Stimulated activated CD4-positive, alpha-beta T cell treated with anti-CD3 and anti-CD28 coated beads, Interleukin-1b, Interleukin-23, amount 100 ng/mL, for 48 hours (primary cell): ENCODE data around the gene PKD2.

Experiments
- DNase-seq: peaks from one replicate; pipeline ENCODE4 v3.0.0-alpha.2; 2020

PKD2 gene

GRCh38 chr4:88028946-88029345, 21.5 kb downstream of the PKD2 start:
- DNase-seq: no peak

GRCh38 chr4:88029556-88029955, 22.1 kb downstream of the PKD2 start:
- DNase-seq: no peak

DNA sequence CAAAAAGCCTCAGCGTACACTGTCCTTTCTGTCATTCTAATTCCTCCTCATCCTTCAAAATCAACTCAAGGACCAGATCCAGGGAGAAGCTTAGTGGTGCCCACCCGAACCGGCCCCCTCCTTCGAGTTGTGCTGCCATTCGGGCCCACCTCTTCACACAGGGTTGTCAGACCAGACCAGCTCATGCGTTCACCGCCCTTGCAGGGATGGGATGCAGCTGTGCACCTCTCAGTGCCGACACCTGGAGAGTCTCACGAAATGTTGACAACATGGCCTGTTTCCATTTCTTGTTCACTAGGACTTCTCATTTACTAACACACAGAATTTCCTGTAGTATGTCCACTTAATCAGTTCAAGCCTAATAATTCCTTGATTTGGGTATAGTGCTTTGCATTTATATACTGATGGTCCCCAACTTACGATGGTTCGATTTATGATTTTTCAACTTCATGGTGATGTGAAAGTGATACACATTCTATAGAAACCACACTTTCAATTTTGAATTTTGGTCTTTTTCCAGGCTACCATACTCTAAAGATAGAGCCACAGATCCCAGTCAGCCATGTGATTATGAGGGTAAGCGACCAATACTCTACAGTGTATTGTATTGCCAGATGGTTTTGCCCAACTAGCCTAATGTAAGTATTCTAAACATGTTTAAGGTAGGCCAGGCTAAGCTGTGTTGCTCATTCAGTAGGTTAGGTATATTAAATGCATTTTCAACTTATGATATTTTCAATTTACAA, 23.3 kb downstream of the PKD2 start:
- DNase-seq: no peak

DNA sequence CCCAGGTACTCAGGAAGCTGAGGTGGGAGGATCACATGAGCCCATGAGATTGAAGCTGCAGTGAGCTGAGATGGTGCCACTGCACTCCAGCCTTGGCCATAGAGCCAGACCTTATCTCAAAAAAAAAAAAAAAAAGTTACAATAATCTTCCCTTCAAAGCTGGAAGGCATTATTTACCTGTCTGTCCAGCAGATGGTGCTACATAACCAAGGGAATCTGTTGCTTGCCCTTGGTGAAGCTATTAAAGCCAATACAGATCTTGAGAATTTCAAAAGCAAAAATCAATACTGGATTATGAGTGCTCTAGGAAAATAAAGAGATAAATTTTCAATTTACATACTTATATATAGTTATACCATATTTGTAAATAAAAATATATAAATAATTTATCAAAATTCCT, 25.9 kb downstream of the PKD2 start:
- no peak for DNase-seq

DNA sequence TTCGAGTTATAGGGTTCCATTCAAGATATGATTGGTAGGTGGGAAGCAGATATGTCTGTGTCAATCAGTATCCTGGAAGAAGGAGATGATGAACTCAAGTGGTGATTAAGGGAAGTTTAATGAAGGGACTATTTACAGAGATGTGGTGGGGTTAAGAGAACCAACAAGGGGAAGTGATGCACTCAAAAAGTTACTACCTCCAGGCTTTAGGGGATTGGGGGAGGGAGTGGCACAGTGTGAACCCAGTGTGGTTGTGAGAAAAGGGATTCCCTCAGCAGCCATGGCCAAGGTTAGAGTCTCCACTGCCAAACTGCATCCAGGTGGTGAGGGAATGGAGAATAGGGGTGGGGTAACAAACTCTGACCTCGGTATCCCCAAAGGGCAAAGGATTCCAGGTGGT, 27.9 kb downstream of the PKD2 start:
- no peak for DNase-seq

GRCh38 chr4:88037447-88037846, 30.0 kb downstream of the PKD2 start:
- DNase-seq: no peak

DNA sequence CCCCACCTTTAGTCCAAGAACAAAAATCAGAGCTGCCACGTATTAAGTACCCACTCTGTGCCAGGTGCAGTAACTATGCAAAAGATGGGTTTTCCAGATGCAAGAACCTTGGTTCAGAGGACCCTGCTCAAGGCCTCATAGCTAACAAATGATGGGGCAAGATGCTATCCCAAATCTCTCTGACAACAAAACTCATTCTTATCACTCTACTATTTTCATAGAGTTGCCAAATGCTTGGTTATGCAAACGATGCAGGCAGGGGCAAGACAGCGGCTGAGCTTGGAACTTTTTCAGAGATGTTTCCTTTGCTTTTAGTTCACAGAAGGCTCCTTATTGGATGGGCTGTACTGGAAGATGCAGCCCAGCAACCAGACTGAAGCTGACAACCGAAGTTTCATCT, 30.5 kb downstream of the PKD2 start:
- no peak for DNase-seq

- DNase-seq: no peak
Observed at GRCh38 chr4:88040707-88041106, 33.3 kb downstream of the PKD2 start.

DNA sequence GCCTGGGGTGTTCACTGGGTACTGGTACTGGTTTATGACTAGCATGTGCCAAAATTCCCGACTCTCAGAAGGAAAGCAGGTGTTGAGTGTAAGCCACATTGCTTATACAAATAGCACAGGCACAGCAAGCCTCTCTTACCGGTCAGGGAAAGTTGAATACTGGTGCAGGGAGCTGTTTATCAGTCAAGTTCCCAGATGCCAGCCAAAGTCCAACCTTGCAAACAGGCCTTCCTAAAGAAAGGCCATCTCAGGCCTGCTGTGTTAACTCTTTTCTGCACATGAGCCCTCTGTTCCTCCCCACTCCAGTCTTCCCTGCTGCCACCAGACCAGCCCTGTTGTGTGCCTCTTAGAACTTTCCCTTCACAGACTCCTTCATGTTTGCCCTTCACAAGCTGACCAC, 34.2 kb downstream of the PKD2 start:
- no peak for DNase-seq

DNA sequence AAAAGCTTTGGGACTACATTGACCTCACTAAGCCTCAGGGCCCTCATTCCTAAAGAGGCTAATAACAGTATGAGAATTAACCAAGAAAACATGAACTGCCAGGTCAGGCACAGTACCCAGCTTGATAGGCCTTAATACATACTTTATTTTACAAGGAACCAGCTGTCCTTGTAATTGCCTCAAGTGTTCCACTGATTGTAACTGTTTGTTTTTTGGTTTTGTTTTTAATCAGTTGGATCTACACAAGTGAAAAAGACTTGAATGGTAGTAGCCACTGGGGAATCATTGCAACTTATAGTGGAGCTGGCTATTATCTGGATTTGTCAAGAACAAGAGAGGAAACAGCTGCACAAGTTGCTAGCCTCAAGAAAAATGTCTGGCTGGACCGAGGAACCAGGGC, 35.6 kb downstream of the PKD2 start:
- DNase-seq: no peak

GRCh38 chr4:88043586-88044340, 36.3 kb downstream of the PKD2 start:
- no peak for DNase-seq

DNA sequence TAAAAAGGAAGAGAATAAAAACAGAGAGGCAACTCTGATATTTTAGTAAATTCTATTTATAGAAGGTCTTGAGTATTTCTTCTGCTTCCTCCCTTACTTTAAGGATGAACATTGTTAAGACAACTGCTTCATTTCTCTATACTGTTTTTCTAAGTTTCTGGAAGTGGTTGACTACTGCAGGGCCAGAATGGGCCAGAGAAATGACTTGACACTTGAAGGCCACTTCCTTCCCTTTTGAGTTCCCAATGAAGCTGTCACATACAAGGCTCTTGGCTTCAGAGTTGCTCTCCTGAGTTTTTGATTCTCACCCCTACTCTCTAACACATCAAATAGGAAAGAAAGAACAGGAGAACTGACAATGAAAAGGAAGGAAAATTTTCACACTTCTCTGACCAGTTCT, 37.6 kb downstream of the PKD2 start:
- DNase-seq: no peak

DNA sequence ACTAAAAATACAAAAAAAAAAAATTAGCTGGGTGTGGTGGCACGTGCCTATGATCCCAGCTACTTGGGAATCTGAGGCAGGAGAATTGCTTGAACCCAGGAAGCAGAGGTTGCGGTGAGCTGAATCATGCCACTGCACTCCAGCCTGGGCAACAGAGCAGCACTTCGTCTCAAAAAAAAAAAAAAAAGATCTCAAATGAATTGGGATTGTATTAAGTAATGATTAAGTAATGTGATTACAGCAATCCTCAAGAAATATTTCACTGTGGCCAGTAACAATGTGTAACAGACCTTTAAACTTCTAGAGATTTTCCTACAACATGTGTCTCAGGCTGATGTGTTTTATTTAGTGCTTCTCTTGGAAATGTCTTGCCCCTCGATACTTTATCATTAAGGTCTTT, 46.8 kb downstream of the PKD2 start:
- DNase-seq: no peak

- no peak for DNase-seq
Observed at GRCh38 chr4:88054901-88055300, 47.5 kb downstream of the PKD2 start.

GRCh38 chr4:88058295-88058694, 50.9 kb downstream of the PKD2 start:
- DNase-seq: no peak

GRCh38 chr4:88059766-88060165, 52.3 kb downstream of the PKD2 start:
- DNase-seq: no peak

DNA sequence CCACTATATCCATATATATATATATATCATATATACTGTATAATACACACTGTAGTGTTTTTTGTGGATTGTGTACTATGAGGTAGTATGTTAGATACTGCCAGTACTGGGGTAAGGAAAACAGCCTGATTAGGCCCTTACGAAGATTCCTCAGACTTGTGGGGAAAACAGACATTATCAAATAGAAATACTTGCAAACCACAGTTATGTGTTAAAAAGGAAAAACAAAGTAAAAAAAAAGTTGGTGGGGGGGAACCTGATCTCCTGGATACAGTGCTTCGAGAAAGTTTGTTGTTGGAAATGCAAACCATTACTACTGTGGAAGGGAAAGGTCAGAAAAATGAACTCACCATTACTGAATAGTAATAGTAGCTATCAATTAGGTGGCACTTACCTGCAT, 53.0 kb downstream of the PKD2 start:
- no peak for DNase-seq

- DNase-seq: no peak
Observed at GRCh38 chr4:88062311-88062710, 54.9 kb downstream of the PKD2 start.

DNA sequence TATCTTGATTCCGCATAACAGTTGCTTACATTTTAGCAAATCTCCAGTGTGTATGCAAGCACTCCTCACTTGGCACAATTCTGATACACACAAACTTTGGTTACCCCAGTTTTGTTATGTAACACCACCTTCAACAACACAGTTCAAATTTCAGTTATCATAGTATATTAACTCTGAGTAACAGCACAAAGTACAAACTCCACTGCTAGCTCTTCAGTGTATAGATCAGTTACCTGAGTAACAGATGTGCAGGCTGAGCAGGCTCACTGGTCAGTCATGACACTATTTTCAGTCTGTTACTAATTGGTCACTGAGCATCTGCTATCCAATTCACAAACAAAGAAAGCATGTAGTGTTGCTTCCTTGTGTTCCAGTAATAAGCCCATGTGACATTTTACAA, 55.4 kb downstream of the PKD2 start:
- DNase-seq: no peak

DNA sequence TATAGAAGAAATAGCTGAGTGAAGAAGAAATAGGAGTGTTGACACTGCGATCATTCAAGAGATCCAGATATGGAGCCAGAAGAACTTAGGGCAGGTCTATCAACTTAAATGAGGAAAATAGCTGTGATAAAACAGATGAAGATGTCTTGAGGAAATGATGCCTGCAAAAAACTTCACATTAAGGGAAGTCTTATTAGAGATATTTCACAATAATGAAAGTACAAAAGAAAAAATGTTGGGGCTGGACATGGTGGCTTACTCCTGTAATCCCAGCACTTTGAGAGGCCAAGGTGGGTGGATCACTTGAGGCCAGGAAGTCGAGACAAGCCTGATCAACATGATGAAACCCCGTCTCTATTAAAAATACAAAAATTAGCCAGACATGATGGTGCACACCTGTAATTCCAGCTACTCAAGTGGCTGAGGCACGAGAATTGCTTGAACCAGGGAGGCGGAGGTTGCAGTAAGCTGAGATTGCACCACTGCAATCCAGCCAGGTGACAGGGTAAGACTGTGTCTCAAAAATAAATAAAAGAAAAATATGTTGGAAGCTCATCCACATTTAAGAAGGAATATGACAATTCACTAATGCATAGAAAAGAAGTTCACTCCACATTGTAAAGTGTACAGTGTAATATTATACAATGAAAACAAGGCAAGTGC, 56.3 kb downstream of the PKD2 start:
- no peak for DNase-seq

DNA sequence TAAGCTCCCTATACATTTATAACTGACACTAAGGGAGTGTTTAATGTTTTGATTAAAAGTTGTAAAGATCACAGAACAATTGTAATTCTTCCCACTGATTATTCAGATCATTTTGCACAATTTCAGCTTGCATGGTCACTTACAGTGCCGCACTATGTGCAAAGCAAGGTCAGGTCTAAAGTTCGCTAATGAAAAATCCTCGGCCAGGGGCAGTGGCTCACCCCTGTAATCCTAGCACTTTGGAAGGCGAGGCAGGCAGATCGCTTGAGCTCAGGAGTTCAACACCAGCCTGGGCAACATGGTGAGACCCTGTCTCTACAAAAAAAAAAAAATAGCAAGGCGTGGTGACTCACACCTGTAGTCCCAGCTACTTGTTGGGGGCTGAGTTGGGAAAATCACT, 57.0 kb downstream of the PKD2 start:
- DNase-seq: no peak

DNA sequence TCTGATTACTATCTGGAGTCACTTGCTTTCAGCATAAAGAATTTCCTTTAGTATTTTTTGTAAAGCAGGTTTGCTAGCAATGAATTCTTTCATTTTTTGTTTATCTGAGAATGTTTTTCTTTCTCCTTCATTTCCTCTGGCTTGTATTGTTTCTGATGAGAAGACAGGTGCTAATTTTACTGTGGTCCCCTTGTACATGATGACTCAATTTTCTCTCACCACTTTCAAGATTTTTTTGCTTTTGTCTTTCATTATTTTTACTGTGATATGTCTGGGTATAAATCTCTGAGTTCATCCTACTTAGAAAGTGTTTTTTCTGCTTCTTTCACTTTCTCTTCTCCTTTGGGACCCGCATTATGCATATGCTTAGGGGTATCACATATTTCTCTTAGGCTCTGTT, 62.6 kb downstream of the PKD2 start:
- no peak for DNase-seq

GRCh38 chr4:88075336-88075735, 67.9 kb downstream of the PKD2 start:
- no peak for DNase-seq

DNA sequence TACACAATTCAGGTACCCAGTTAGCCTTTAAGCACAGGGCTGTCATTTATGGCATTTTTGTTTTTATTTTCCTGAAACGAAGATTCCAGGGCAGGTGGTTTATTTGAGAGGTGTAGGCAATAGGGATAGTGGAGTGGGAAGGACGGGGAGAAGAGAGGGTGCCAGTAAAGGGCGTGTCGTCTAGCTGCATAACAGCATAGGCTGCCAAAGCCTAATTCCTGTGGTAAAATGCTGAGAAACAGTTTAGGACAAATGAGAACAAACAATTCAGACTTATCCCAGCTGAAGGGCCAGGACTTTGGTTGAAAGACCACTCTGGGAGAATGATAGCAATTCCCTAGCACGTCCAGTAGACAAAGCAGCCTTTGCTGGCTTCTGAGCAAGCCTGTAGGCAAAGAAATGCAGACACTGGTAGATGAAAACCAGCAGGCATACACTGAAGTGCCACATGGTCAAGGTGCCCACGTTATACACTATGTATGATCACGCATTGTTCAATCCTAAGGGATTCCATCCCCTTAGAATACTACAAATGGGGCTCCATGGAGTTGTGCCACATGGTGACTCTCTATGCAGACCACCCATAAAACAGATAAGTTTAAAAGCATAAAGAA, 70.6 kb downstream of the PKD2 start:
- DNase-seq: no peak
